ENCODE data around the gene KCTD13. TPM values are rescaled to one million over a fixed set of nuclear protein-coding genes. Genes with fewer than 3 reads are reported as not detected.

The KCTD13 gene
- total RNA-seq, 1 donor from 2014 or later = 42.2 TPM

GRCh38 chr16:29858149-29858849 is 67.7 kb downstream of the KCTD13 start:
- intact Hi-C loops (cut with micrococcal nuclease) = no loop called here

- intact Hi-C loops (cut with micrococcal nuclease) = no loop called here
Observed at GRCh38 chr16:29857133-29857760, 68.8 kb downstream of the KCTD13 start.

Other genes starting within 250 kb of the KCTD13 start
- 8.0 and 9.1 TPM in 2 replicates for gene QPRT, start 247.0 kb downstream of the KCTD13 start, total RNA-seq
- 61.6 and 65.2 TPM in 2 replicates for gene C16orf54, start 180.2 kb downstream of the KCTD13 start, total RNA-seq
- gene ZG16, start 148.0 kb downstream of the KCTD13 start, total RNA-seq = not detected in 2 replicates
- 129 and 133 TPM in 2 replicates for gene KIF22, start 135.5 kb downstream of the KCTD13 start, total RNA-seq
- gene MAZ, start 119.7 kb downstream of the KCTD13 start, total RNA-seq = 353 and 357 TPM in 2 replicates
- gene PRRT2, start 114.0 kb downstream of the KCTD13 start, total RNA-seq = 0.61 and 0.91 TPM in 2 replicates
- gene PAGR1, start 110.1 kb downstream of the KCTD13 start, total RNA-seq = 24.3 and 24.8 TPM in 2 replicates
- 263 and 268 TPM in 2 replicates for gene MVP, start 105.8 kb downstream of the KCTD13 start, total RNA-seq
- gene CDIPT, start 63.0 kb downstream of the KCTD13 start, total RNA-seq = 68.7 and 75.4 TPM in 2 replicates
- gene SEZ6L2, start 26.7 kb downstream of the KCTD13 start, total RNA-seq = 0.07 TPM in 2 replicates
- gene ASPHD1, start 25.7 kb downstream of the KCTD13 start, total RNA-seq = 0.17 and 0.32 TPM in 2 replicates
- 46.1 and 54.0 TPM in 2 replicates for gene TMEM219, start 35.9 kb upstream of the KCTD13 start, total RNA-seq
- gene TAOK2, start 47.6 kb upstream of the KCTD13 start, total RNA-seq = 39.8 and 41.5 TPM in 2 replicates
- gene HIRIP3, start 69.4 kb upstream of the KCTD13 start, total RNA-seq = 35.8 and 36.9 TPM in 2 replicates
- 98.2 and 112 TPM in 2 replicates for gene INO80E, start 70.0 kb upstream of the KCTD13 start, total RNA-seq
- gene DOC2A, start 84.8 kb upstream of the KCTD13 start, total RNA-seq = not detected in 2 replicates
- not detected in 2 replicates for gene C16orf92, start 97.0 kb upstream of the KCTD13 start, total RNA-seq
- gene TLCD3B, start 105.0 kb upstream of the KCTD13 start, total RNA-seq = 1.4 and 2.3 TPM in 2 replicates
- gene ALDOA, start 139.5 kb upstream of the KCTD13 start, total RNA-seq = 1,204 and 1,207 TPM in 2 replicates
- 147 and 149 TPM in 2 replicates for gene PPP4C, start 149.8 kb upstream of the KCTD13 start, total RNA-seq
- gene TBX6, start 165.7 kb upstream of the KCTD13 start, total RNA-seq = 0.54 and 0.68 TPM in 2 replicates
- gene YPEL3, start 170.0 kb upstream of the KCTD13 start, total RNA-seq = 49.2 and 51.4 TPM in 2 replicates
- 7.6 and 11.2 TPM in 2 replicates for gene GDPD3, start 187.3 kb upstream of the KCTD13 start, total RNA-seq
- gene MAPK3, start 197.0 kb upstream of the KCTD13 start, total RNA-seq = 65.5 and 68.9 TPM in 2 replicates

Measured in T-helper 1 cell treated with Interleukin-12 subunit alpha and Interleukin-12 subunit beta and Interleukin-4 antibody, amounts not matched to agents 30 ng/mL and 1 ng/mL, for 36 hours (primary cell).